ENCODE data around the gene TMEM11.

- TF ChIP-seq, protein P1, sequence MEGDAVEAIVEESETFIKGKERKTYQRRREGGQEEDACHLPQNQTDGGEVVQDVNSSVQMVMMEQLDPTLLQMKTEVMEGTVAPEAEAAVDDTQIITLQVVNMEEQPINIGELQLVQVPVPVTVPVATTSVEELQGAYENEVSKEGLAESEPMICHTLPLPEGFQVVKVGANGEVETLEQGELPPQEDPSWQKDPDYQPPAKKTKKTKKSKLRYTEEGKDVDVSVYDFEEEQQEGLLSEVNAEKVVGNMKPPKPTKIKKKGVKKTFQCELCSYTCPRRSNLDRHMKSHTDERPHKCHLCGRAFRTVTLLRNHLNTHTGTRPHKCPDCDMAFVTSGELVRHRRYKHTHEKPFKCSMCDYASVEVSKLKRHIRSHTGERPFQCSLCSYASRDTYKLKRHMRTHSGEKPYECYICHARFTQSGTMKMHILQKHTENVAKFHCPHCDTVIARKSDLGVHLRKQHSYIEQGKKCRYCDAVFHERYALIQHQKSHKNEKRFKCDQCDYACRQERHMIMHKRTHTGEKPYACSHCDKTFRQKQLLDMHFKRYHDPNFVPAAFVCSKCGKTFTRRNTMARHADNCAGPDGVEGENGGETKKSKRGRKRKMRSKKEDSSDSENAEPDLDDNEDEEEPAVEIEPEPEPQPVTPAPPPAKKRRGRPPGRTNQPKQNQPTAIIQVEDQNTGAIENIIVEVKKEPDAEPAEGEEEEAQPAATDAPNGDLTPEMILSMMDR (IDR thresholded peaks at IDR 0.05 in 8 of 11, conservative IDR thresholded peaks at IDR 0.05 in 3 of 11) = no peak
- no peak for TF ChIP-seq POLR2AphosphoS5 (IDR thresholded peaks at IDR 0.05)
Observed at GRCh38 chr17:21162394-21162775, 51.6 kb downstream of the TMEM11 start.
